Bronchial epithelial cell (primary cell): ENCODE results near the gene SYCE3. TPM values are rescaled to one million over a fixed set of nuclear protein-coding genes. Genes with fewer than 3 reads are reported as not detected.
A peak's percentile ranks its signal among the peaks of the same experiment; 100 is the strongest.
"Not testable (repeated sequence)": the region's sequence is repeated elsewhere in the genome, so short reads cannot be mapped to it uniquely, and the experiment has no call there.

ENCODE experiments used
- DNase-seq: peaks from one replicate; pipeline ENCODE4 v3.0.0-alpha.2; 2010; ENCODE audit warnings: low read depth
- FAIRE-seq: peaks from 2 replicates; lab custom pipeline; 2011; peaks lifted over from hg19 to GRCh38; lab: Jason Lieb, UNC
- H3K27me3 ChIP-seq: 2 replicates; pipeline ENCODE4 v1.5.1; 2011; ENCODE audit warnings: low read length; ENCODE audit not compliant: control insufficient read depth, insufficient read depth
- H3K36me3 ChIP-seq: 2 replicates; pipeline ENCODE4 v1.5.1; 2011; ENCODE audit warnings: low read length; ENCODE audit not compliant: control insufficient read depth, insufficient read depth
- H3K4me3 ChIP-seq: 2 replicates; pipeline ENCODE4 v1.5.1; 2011; ENCODE audit warnings: mild to moderate bottlenecking, low read depth, low read length, control low read depth
- total RNA-seq: library from RNA; depleted of rRNA; stranded (reverse); fragments of >200 nt; gene quantifications from 2 replicates; pipeline ENCODE4 v1.2.1, GENCODE V29; 2014
- TF ChIP-seq, protein P1 (sequence below): IDR thresholded peaks from 2 replicates; pipeline ENCODE4 v1.5.1; 2011; ENCODE audit warnings: mild to moderate bottlenecking, moderate library complexity, low read length, control low read depth, inconsistent platforms; ENCODE audit not compliant: insufficient read depth, severe bottlenecking

SYCE3 gene
- total RNA-seq, 1 donor from 2014 or later = 0.79 TPM

- Histone ChIP-seq H3K36me3 (peaks cover 14% of the 10 kb centered on the region), H3K4me3 (no peak overlapping the region), H3K27me3 (no peaks in the 10 kb centered on the region)
- FAIRE-seq = no peak
- no peak for DNase-seq
- TF ChIP-seq, protein P1, sequence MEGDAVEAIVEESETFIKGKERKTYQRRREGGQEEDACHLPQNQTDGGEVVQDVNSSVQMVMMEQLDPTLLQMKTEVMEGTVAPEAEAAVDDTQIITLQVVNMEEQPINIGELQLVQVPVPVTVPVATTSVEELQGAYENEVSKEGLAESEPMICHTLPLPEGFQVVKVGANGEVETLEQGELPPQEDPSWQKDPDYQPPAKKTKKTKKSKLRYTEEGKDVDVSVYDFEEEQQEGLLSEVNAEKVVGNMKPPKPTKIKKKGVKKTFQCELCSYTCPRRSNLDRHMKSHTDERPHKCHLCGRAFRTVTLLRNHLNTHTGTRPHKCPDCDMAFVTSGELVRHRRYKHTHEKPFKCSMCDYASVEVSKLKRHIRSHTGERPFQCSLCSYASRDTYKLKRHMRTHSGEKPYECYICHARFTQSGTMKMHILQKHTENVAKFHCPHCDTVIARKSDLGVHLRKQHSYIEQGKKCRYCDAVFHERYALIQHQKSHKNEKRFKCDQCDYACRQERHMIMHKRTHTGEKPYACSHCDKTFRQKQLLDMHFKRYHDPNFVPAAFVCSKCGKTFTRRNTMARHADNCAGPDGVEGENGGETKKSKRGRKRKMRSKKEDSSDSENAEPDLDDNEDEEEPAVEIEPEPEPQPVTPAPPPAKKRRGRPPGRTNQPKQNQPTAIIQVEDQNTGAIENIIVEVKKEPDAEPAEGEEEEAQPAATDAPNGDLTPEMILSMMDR = no peak
Observed at GRCh38 chr22:50522806-50523438, 39.8 kb downstream of the SYCE3 start.

GRCh38 chr22:50522208-50522805 is 40.4 kb downstream of the SYCE3 start:
- FAIRE-seq (no peak), DNase-seq (no peak)
- no peak overlapping the region for H3K4me3 ChIP-seq
- peaks cover 17% of the 10 kb centered on the region for H3K36me3 ChIP-seq
- TF ChIP-seq, protein P1 = no peak
- no peaks in the 10 kb centered on the region for H3K27me3 ChIP-seq

- FAIRE-seq (no peak), DNase-seq (no peak)
- H3K36me3 ChIP-seq = peaks cover 19% of the 10 kb centered on the region
- no peaks in the 10 kb centered on the region for H3K27me3 ChIP-seq
- TF ChIP-seq, protein P1 = no peak
- H3K4me3 ChIP-seq = no peak overlapping the region
Observed at GRCh38 chr22:50521710-50522109, 41.0 kb downstream of the SYCE3 start.

GRCh38 chr22:50520826-50521453 is 41.8 kb downstream of the SYCE3 start:
- H3K36me3 ChIP-seq = peaks cover 23% of the 10 kb centered on the region
- FAIRE-seq = peak; percentile 18

GRCh38 chr22:50520184-50520583 is 42.5 kb downstream of the SYCE3 start:
- not testable (repeated sequence) for DNase-seq, H3K27me3 ChIP-seq, H3K4me3 ChIP-seq, FAIRE-seq
- H3K36me3 ChIP-seq = peaks cover 23% of the 10 kb centered on the region

More at GRCh38 chr22:50520826-50521453, 41.8 kb downstream of the SYCE3 start:
- Histone ChIP-seq H3K27me3 (no peaks in the 10 kb centered on the region), H3K4me3 (no peak overlapping the region)
- no peak for DNase-seq
- TF ChIP-seq, protein P1 = no peak

- TF ChIP-seq, protein P1 = no peak
- FAIRE-seq (no peak), DNase-seq (no peak)
- peaks cover 22% of the 10 kb centered on the region for H3K36me3 ChIP-seq
- no peaks in the 10 kb centered on the region for H3K27me3 ChIP-seq
- no peak overlapping the region for H3K4me3 ChIP-seq
Observed at GRCh38 chr22:50519151-50519550, 43.6 kb downstream of the SYCE3 start.
